GM12878 (cell line): ENCODE measurements around the gene ARPC1A.

Source experiments
- CREM ChIP-seq: IDR thresholded peaks from 2 replicates; pipeline ENCODE4 v1.6.1; 2014; ENCODE audit warnings: antibody characterized with exemption, low read depth
- GABPA ChIP-seq: IDR thresholded peaks from 2 replicates; pipeline ENCODE4 v1.6.1; 2014; ENCODE audit warnings: antibody characterized with exemption, low read depth, mild to moderate bottlenecking, inconsistent platforms
- POLR2A ChIP-seq: IDR thresholded peaks from 2 replicates; pipeline ENCODE4 v1.6.1; 2011; ENCODE audit warnings: low read depth, mild to moderate bottlenecking, low read length
- POLR2AphosphoS5 ChIP-seq: IDR thresholded peaks from 2 replicates; pipeline ENCODE4 v1.6.1; 2011; ENCODE audit warnings: mild to moderate bottlenecking, low read length, inconsistent platforms
- SIN3A ChIP-seq: IDR thresholded peaks from 2 replicates; pipeline ENCODE4 v1.6.1; 2012; ENCODE audit warnings: low read depth, low read length, improper control_type of control experiment
- SREBF2 ChIP-seq: IDR thresholded peaks from 2 replicates; pipeline ENCODE4 v1.6.1; 2012; ENCODE audit warnings: mild to moderate bottlenecking, low read length
- ZNF24 ChIP-seq: fragments of 450-650 bp; IDR thresholded peaks from 2 replicates; pipeline ENCODE4 v1.6.1; 2017; ENCODE audit warnings: antibody characterized with exemption, mild to moderate bottlenecking
- TF ChIP-seq, protein P1 (sequence below), 3 experiments: IDR thresholded peaks in 2 of 3; conservative IDR thresholded peaks in 1 of 3; 2 replicates each; pipeline ENCODE4 v1.5.1; 2011; ENCODE audit warnings: low read depth in 3 of 3, low read length in 3 of 3, mild to moderate bottlenecking in 3 of 3, control low read depth in 2 of 3, moderate library complexity in 2 of 3, inconsistent platforms in 1 of 3, mixed read lengths in 1 of 3; ENCODE audit not compliant: control insufficient read depth in 2 of 3, insufficient read depth in 1 of 3; ENCODE audit errors: extremely low read depth in 1 of 3
- TF ChIP-seq, protein P2 (sequence below): fragments of 450-650 bp; IDR thresholded peaks from 2 replicates; pipeline ENCODE4 v1.6.1; 2018; ENCODE audit warnings: mild to moderate bottlenecking, low read depth, moderate library complexity; ENCODE audit not compliant: partially characterized antibody
- TF ChIP-seq, protein P3 (sequence below): fragments of 450-650 bp; IDR thresholded peaks from 2 replicates; pipeline ENCODE4 v1.6.1; 2017; ENCODE audit warnings: mild to moderate bottlenecking

DNA sequence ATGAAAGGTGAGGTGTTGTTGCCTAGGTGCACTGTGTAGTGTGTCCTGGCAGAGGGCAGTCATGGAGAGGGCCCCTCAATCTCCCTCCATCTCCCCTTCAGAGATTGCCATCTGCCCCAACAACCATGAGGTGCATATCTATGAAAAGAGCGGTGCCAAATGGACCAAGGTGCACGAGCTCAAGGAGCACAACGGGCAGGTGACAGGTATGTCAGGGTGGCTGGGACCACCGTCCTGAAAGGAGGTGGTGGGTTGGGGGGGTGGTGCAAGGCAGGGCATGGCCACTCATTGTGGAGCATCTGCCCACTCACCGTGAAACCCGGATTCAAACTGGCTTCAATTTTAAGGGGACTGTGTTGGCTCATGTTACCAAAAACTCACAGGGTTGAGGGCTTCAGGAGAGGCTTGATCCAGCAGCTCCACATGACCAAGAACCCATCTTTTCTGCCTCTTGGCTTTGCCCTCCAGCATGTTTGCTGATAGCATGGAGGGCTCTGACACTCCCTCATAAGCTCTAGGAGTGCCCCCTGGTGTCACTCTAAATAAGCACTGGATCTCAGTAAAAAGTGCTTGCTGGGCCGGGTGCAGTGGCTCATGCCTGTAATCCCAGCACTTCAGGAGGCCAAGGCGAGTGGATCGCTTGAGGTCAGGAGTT is 61.0 kb downstream of the ARPC1A start:
- TF ChIP-seq CREM (no peak), SREBF2 (no peak), ZNF24 (no peak), GABPA (no peak), POLR2A (no peak), SIN3A (no peak), POLR2AphosphoS5 (peak; percentile 36; the same call in 1 of the 2 replicates)
- TF ChIP-seq, protein P1, sequence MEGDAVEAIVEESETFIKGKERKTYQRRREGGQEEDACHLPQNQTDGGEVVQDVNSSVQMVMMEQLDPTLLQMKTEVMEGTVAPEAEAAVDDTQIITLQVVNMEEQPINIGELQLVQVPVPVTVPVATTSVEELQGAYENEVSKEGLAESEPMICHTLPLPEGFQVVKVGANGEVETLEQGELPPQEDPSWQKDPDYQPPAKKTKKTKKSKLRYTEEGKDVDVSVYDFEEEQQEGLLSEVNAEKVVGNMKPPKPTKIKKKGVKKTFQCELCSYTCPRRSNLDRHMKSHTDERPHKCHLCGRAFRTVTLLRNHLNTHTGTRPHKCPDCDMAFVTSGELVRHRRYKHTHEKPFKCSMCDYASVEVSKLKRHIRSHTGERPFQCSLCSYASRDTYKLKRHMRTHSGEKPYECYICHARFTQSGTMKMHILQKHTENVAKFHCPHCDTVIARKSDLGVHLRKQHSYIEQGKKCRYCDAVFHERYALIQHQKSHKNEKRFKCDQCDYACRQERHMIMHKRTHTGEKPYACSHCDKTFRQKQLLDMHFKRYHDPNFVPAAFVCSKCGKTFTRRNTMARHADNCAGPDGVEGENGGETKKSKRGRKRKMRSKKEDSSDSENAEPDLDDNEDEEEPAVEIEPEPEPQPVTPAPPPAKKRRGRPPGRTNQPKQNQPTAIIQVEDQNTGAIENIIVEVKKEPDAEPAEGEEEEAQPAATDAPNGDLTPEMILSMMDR (IDR thresholded peaks at IDR 0.05 in 2 of 3, conservative IDR thresholded peaks at IDR 0.05 in 1 of 3; ENCODE audit: control insufficient read depth in 2 of 3, extremely low read depth in 1 of 3, insufficient read depth in 1 of 3, low read depth in 3 of 3, low read length in 3 of 3), result peak; percentile 39 to 57 (median 44); a peak in 5 of 6 replicates
- TF ChIP-seq, protein P2, sequence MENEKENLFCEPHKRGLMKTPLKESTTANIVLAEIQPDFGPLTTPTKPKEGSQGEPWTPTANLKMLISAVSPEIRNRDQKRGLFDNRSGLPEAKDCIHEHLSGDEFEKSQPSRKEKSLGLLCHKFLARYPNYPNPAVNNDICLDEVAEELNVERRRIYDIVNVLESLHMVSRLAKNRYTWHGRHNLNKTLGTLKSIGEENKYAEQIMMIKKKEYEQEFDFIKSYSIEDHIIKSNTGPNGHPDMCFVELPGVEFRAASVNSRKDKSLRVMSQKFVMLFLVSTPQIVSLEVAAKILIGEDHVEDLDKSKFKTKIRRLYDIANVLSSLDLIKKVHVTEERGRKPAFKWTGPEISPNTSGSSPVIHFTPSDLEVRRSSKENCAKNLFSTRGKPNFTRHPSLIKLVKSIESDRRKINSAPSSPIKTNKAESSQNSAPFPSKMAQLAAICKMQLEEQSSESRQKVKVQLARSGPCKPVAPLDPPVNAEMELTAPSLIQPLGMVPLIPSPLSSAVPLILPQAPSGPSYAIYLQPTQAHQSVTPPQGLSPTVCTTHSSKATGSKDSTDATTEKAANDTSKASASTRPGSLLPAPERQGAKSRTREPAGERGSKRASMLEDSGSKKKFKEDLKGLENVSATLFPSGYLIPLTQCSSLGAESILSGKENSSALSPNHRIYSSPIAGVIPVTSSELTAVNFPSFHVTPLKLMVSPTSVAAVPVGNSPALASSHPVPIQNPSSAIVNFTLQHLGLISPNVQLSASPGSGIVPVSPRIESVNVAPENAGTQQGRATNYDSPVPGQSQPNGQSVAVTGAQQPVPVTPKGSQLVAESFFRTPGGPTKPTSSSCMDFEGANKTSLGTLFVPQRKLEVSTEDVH, result no peak
- TF ChIP-seq, protein P3, sequence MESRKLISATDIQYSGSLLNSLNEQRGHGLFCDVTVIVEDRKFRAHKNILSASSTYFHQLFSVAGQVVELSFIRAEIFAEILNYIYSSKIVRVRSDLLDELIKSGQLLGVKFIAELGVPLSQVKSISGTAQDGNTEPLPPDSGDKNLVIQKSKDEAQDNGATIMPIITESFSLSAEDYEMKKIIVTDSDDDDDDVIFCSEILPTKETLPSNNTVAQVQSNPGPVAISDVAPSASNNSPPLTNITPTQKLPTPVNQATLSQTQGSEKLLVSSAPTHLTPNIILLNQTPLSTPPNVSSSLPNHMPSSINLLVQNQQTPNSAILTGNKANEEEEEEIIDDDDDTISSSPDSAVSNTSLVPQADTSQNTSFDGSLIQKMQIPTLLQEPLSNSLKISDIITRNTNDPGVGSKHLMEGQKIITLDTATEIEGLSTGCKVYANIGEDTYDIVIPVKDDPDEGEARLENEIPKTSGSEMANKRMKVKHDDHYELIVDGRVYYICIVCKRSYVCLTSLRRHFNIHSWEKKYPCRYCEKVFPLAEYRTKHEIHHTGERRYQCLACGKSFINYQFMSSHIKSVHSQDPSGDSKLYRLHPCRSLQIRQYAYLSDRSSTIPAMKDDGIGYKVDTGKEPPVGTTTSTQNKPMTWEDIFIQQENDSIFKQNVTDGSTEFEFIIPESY, result no peak
